ENCODE data around the gene NKX1-1. TPM values are rescaled to one million over a fixed set of nuclear protein-coding genes. Genes with fewer than 3 reads are reported as not detected.
A peak's percentile ranks its signal among the peaks of the same experiment; 100 is the strongest.

Gene NKX1-1
- polyA plus RNA-seq, 1 donor from 2014 or later = not detected

GRCh38 chr4:1410491-1411325, 4.5 kb upstream of the NKX1-1 start:
- H3F3A ChIP-seq (ENCODE audit: insufficient read depth, low read length, poor library complexity, severe bottlenecking) = no peaks in the 10 kb centered on the region
- H3K4me2 ChIP-seq (ENCODE audit: low read length) = no peak overlapping the region
- no peak overlapping the region for H2AFZ ChIP-seq (ENCODE audit: low read depth, low read length)
- peaks cover 80% of the 10 kb centered on the region for H3K27me3 ChIP-seq (ENCODE audit: insufficient read depth, low read depth, low read length)
- H3K36me3 ChIP-seq (ENCODE audit: insufficient read depth, low read length) = no peaks in the 10 kb centered on the region
- no peaks in the 10 kb centered on the region for H3K9me2 ChIP-seq (ENCODE audit: insufficient read depth, low read length)
- TF ChIP-seq SMC3 (conservative IDR thresholded peaks at IDR 0.05; ENCODE audit: poor library complexity) = no peak
- TF ChIP-seq EP300 (conservative IDR thresholded peaks at IDR 0.05; ENCODE audit: poor library complexity, severe bottlenecking) = no peak
- peak; percentile 98 for TF ChIP-seq REST (IDR thresholded peaks at IDR 0.05; ENCODE audit: borderline replicate concordance)
- no peak overlapping the region for H3K4me3 ChIP-seq (ENCODE audit: low read length)
- H3K79me2 ChIP-seq (replicated peaks; ENCODE audit: insufficient read depth, low read length) = no peaks in the 10 kb centered on the region
- H3K9me3 ChIP-seq (ENCODE audit: low read length) = peaks cover under 1% of the 10 kb centered on the region
- no peak overlapping the region for H3K27ac ChIP-seq (ENCODE audit: low read length)
- no peaks in the 10 kb centered on the region for H4K20me1 ChIP-seq (ENCODE audit: insufficient read depth)
- H3K9ac ChIP-seq (ENCODE audit: low read length) = no peak overlapping the region

- H3K27ac ChIP-seq (ENCODE audit: low read length) = no peak overlapping the region
- peaks cover 9% of the 10 kb centered on the region for H3K9me3 ChIP-seq (ENCODE audit: low read length)
- H3K27me3 ChIP-seq (ENCODE audit: insufficient read depth, low read depth, low read length) = peaks cover 90% of the 10 kb centered on the region
- no peak for TF ChIP-seq SMC3 (conservative IDR thresholded peaks at IDR 0.05; ENCODE audit: poor library complexity)
- TF ChIP-seq REST (IDR thresholded peaks at IDR 0.05; ENCODE audit: borderline replicate concordance) = no peak
- TF ChIP-seq TAF1 (IDR thresholded peaks at IDR 0.05; ENCODE audit: low read depth) = no peak
- TF ChIP-seq MXI1 (conservative IDR thresholded peaks at IDR 0.05; ENCODE audit: poor library complexity, severe bottlenecking) = no peak
- no peak for TF ChIP-seq EP300 (conservative IDR thresholded peaks at IDR 0.05; ENCODE audit: poor library complexity, severe bottlenecking)
- TF ChIP-seq RAD21 (conservative IDR thresholded peaks at IDR 0.05) = no peak
- TF ChIP-seq EZH2 (IDR thresholded peaks at IDR 0.05; ENCODE audit: borderline replicate concordance, insufficient read depth, low read length, poor library complexity, severe bottlenecking) = no peak
- H3K36me3 ChIP-seq (ENCODE audit: insufficient read depth, low read length) = no peaks in the 10 kb centered on the region
- no peak overlapping the region for H3K4me2 ChIP-seq (ENCODE audit: low read length)
- no peak overlapping the region for H3K9ac ChIP-seq (ENCODE audit: low read length)
- H3F3A ChIP-seq (ENCODE audit: insufficient read depth, low read length, poor library complexity, severe bottlenecking) = no peaks in the 10 kb centered on the region
- no peak overlapping the region for H3K4me3 ChIP-seq (ENCODE audit: low read length)
- H3K9me2 ChIP-seq (ENCODE audit: insufficient read depth, low read length) = no peaks in the 10 kb centered on the region
- no peak overlapping the region for H2AFZ ChIP-seq (ENCODE audit: low read depth, low read length)
- no peaks in the 10 kb centered on the region for H4K20me1 ChIP-seq (ENCODE audit: insufficient read depth)
- H3K79me2 ChIP-seq (replicated peaks; ENCODE audit: insufficient read depth, low read length) = no peaks in the 10 kb centered on the region
These were observed 3.5 kb upstream of the NKX1-1 start for GRCh38 chr4:1409491-1410425.

Measured in neural cell (in vitro differentiated cells).